NAMALWA (cell line): ENCODE data around the gene LRMDA.

Experiments
- DNase-seq: peaks from one replicate; pipeline ENCODE4 v3.0.0-alpha.2; 2015; ENCODE audit warnings: low spot score

Gene LRMDA

GRCh38 chr10:75646218-75646915 lies 214.9 kb downstream of the LRMDA start:
- DNase-seq: no peak

- DNase-seq: no peak
Measured at GRCh38 chr10:75646916-75647315, 215.5 kb downstream of the LRMDA start.

- DNase-seq: no peak
Measured at GRCh38 chr10:75647675-75648074, 216.3 kb downstream of the LRMDA start.

GRCh38 chr10:75648351-75648750 lies 216.9 kb downstream of the LRMDA start:
- no peak for DNase-seq

- DNase-seq: no peak
Measured at GRCh38 chr10:75648854-75649253, 217.4 kb downstream of the LRMDA start.

- DNase-seq: no peak
Measured at GRCh38 chr10:75649466-75649865, 218.0 kb downstream of the LRMDA start.

GRCh38 chr10:75650648-75651047 lies 219.2 kb downstream of the LRMDA start:
- DNase-seq: no peak

- no peak for DNase-seq
Measured at GRCh38 chr10:75651417-75651816, 220.0 kb downstream of the LRMDA start.

- DNase-seq: no peak
Measured at GRCh38 chr10:75652146-75652740, 220.8 kb downstream of the LRMDA start.

GRCh38 chr10:75653761-75654160 lies 222.3 kb downstream of the LRMDA start:
- no peak for DNase-seq

GRCh38 chr10:75654171-75654771 lies 222.8 kb downstream of the LRMDA start:
- DNase-seq: no peak

- no peak for DNase-seq
Measured at GRCh38 chr10:75654772-75655171, 223.3 kb downstream of the LRMDA start.

- DNase-seq: no peak
Measured at GRCh38 chr10:75655791-75656451, 224.5 kb downstream of the LRMDA start.

- DNase-seq: no peak
Measured at GRCh38 chr10:75657351-75657750, 225.9 kb downstream of the LRMDA start.

- DNase-seq: no peak
Measured at GRCh38 chr10:75658036-75658435, 226.6 kb downstream of the LRMDA start.

- DNase-seq: no peak
Measured at GRCh38 chr10:75658496-75658895, 227.1 kb downstream of the LRMDA start.

- DNase-seq: no peak
Measured at GRCh38 chr10:75658915-75659314, 227.5 kb downstream of the LRMDA start.

- no peak for DNase-seq
Measured at GRCh38 chr10:75660823-75661222, 229.4 kb downstream of the LRMDA start.

- DNase-seq: no peak
Measured at GRCh38 chr10:75662715-75663114, 231.3 kb downstream of the LRMDA start.

GRCh38 chr10:75663947-75664664 lies 232.7 kb downstream of the LRMDA start:
- no peak for DNase-seq

GRCh38 chr10:75664968-75665367 lies 233.5 kb downstream of the LRMDA start:
- no peak for DNase-seq

GRCh38 chr10:75665707-75666106 lies 234.3 kb downstream of the LRMDA start:
- DNase-seq: no peak
